Measurements from ENCODE around the gene WNK3.

DNA sequence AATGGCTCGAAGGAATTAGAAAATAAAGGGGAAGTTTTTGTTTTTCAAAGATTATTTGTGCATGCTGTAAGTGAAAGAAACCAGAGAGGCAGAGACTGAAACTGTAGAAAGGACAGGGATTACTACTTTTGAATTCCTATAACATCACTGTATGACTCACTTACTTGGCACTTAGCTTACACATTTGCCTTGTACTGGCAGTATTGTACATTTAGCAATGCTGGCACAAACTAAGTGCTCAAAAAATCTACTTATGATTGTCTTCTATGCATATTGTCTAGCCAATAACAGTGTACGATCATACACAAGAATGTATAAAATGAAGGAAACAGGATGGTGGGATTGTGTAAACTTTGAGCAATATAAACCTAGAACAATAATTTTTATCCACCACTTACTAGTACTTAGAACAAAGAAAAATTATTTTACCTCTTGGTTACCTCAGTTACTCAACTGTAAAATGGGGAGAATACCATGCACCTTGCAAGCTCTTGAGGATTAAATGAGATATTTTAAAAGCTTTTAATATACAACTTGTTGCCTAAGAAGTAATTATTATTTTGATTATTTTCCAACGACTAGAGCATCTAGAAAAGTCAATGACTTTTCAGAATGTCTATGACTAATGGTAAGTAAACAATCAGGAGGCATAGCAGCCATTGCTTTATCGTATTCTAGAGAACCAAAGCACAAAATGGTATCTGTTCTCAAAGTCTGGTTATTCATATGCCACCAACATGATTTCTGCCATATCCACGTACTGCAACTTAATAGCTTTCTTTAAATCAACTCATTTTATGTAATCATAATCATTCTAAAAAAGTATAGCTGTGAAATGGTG, 179.5 kb downstream of the WNK3 start:
- TF ChIP-seq, protein P1, sequence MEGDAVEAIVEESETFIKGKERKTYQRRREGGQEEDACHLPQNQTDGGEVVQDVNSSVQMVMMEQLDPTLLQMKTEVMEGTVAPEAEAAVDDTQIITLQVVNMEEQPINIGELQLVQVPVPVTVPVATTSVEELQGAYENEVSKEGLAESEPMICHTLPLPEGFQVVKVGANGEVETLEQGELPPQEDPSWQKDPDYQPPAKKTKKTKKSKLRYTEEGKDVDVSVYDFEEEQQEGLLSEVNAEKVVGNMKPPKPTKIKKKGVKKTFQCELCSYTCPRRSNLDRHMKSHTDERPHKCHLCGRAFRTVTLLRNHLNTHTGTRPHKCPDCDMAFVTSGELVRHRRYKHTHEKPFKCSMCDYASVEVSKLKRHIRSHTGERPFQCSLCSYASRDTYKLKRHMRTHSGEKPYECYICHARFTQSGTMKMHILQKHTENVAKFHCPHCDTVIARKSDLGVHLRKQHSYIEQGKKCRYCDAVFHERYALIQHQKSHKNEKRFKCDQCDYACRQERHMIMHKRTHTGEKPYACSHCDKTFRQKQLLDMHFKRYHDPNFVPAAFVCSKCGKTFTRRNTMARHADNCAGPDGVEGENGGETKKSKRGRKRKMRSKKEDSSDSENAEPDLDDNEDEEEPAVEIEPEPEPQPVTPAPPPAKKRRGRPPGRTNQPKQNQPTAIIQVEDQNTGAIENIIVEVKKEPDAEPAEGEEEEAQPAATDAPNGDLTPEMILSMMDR (IDR thresholded peaks at IDR 0.05), result no peak
- no peak for TF ChIP-seq EZH2 (IDR thresholded peaks at IDR 0.05)
